ENCODE data around the gene HECW1.

The HECW1 gene

DNA sequence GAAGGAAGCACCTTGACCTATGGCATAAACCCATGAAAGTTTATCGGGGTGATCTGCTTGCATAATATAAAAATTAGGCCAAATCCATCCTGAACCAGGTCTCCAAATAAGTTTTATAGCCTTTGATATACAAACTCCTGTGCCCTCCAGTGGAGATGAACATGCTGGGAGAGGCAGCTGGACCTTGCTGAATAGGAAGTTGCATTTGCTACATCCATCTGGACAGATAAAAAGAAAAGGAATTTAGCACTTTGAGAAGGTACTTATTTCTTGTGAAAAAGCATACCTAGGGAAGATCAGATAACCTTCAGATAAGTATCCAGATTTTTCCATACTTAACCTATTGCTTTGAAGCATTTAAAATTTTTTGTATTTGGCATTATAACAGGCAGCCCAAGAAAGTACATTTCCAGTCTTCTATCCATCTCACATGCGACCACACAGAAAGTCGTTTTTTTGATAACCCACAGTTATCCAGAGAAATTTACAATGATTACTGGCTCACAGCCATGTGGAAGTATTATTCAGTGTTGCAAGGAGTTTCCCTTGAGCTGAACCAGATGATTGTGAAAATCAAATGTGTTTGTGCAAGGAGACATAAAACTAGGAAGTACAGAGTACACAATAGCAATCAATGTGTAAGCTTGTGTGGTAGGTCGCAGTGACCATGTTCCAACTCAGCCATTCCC lies 346.0 kb downstream of the HECW1 start:
- peaks cover 9% of the 10 kb centered on the region for H3K4me1 ChIP-seq (ENCODE audit: control insufficient read depth, insufficient read depth, low read length)
- no peaks in the 10 kb centered on the region for H3K9me3 ChIP-seq (ENCODE audit: control insufficient read depth, insufficient read depth, low read length)
- H3K9ac ChIP-seq (ENCODE audit: low read depth, low read length) = no peak overlapping the region
- no peaks in the 10 kb centered on the region for H3K36me3 ChIP-seq (ENCODE audit: control insufficient read depth, insufficient read depth, low read length)
- no peaks in the 10 kb centered on the region for H3K27me3 ChIP-seq (ENCODE audit: control insufficient read depth, insufficient read depth, low read length)
- H3K4me3 ChIP-seq (ENCODE audit: low read depth, low read length) = no peak overlapping the region

DNA sequence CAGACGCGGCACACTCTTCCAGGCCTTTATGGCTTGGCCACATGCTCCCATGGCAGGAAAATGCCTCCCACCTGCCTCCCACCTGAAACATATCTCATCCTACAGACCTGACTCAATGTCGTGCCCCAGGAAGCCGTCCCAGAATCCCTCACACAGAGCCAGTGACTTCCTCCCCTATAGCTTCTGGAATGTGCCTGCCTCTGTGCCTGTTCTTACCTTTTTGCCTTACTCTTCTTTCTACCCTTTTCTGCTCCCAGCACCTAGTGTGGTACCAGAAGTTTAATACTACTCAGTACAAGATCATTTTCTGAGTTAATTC lies 346.5 kb downstream of the HECW1 start:
- Histone ChIP-seq H3K9ac (ENCODE audit: low read depth, low read length) (no peak overlapping the region), H3K4me1 (ENCODE audit: control insufficient read depth, insufficient read depth, low read length) (peaks cover 14% of the 10 kb centered on the region), H3K27me3 (ENCODE audit: control insufficient read depth, insufficient read depth, low read length) (no peaks in the 10 kb centered on the region), H3K4me3 (ENCODE audit: low read depth, low read length) (no peak overlapping the region), H3K36me3 (ENCODE audit: control insufficient read depth, insufficient read depth, low read length) (no peaks in the 10 kb centered on the region), H3K9me3 (ENCODE audit: control insufficient read depth, insufficient read depth, low read length) (no peaks in the 10 kb centered on the region)

DNA sequence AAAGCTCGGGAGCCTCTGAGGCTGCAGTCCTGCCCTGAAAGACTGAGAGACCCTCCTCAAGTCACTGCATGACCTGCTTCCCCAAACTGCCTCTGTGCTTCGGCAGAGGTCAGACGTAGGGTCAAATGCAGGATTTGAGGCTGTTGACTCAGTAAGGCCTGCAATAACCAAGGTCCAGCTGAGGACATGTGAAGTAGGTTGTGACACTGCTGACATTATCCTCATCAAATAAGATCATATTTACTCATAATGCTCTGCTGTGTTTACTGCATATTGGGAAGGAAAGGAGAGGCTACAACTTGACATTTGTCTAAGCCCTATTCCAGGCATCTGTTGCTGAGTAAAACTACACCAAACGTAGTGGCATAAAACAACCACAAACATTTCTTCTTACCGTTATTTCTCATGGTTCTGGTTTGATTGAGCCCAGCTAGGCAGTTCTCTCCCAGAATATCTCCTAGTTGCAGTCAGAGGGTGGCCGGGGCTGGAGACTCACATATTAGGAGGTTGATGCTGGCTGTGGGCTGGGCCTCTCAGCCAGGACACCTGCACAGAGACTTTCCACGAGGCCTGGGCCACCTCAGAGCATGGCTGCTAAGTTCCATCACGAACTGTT lies 348.4 kb downstream of the HECW1 start:
- Histone ChIP-seq H3K9me3 (ENCODE audit: control insufficient read depth, insufficient read depth, low read length) (no peaks in the 10 kb centered on the region), H3K4me1 (ENCODE audit: control insufficient read depth, insufficient read depth, low read length) (peaks cover 10% of the 10 kb centered on the region), H3K4me3 (ENCODE audit: low read depth, low read length) (no peak overlapping the region), H3K36me3 (ENCODE audit: control insufficient read depth, insufficient read depth, low read length) (no peaks in the 10 kb centered on the region), H3K27me3 (ENCODE audit: control insufficient read depth, insufficient read depth, low read length) (no peaks in the 10 kb centered on the region), H3K9ac (ENCODE audit: low read depth, low read length) (no peak overlapping the region)

DNA sequence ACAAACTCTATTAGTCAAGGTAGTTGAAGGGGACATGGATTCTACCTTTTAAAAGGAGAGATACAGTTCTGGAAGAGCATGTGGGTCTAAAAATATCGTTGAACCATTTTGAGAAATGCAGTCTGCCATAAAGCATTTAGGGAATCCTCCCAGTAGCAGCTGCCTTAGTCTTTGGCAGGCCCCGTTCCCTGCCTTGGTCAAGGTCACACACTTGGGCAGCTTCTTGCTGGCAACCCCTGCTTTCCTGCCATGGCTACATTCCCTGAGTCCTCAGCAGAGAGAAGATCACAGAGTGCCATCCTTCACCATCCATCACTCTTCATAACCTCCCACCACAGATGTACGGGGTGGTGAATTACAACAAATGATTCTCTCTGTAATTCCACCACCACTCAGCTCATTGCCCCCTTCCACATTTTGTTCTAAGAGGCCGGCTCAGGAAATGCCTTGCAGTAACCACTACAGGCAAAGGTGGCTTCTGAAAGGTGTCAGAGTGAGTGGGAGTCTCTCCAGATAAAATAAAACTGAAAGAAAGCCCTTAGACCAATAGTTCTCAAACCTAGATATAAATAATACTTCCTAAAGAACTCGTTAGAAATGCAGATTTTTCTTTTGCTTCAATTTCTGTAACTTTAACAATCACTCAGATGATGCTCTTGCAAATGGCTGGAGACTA lies 349.0 kb downstream of the HECW1 start:
- no peak overlapping the region for H3K9ac ChIP-seq (ENCODE audit: low read depth, low read length)
- no peaks in the 10 kb centered on the region for H3K36me3 ChIP-seq (ENCODE audit: control insufficient read depth, insufficient read depth, low read length)
- no peaks in the 10 kb centered on the region for H3K9me3 ChIP-seq (ENCODE audit: control insufficient read depth, insufficient read depth, low read length)
- no peak overlapping the region for H3K4me3 ChIP-seq (ENCODE audit: low read depth, low read length)
- H3K27me3 ChIP-seq (ENCODE audit: control insufficient read depth, insufficient read depth, low read length) = no peaks in the 10 kb centered on the region
- peaks cover 14% of the 10 kb centered on the region for H3K4me1 ChIP-seq (ENCODE audit: control insufficient read depth, insufficient read depth, low read length)

DNA sequence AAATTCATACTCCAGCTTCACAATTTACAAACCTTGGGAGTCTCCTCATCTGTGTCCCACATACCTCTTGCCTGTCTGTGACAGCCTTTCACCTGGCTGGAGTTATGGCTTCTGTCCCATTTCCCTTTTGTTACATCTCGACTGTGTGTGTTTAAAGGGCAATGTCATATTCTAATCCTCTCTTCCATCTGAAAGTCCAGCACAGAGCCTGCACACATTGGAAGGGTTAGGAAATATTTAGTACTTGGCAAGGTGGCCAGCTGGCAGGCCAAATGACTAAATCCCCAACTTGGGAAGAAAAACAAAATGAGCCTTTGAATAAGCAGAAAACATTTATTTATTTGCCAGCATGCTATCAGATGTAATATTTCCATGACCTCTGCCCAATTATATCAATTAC lies 350.4 kb downstream of the HECW1 start:
- Histone ChIP-seq H3K27me3 (ENCODE audit: control insufficient read depth, insufficient read depth, low read length) (no peaks in the 10 kb centered on the region), H3K36me3 (ENCODE audit: control insufficient read depth, insufficient read depth, low read length) (no peaks in the 10 kb centered on the region)

DNA sequence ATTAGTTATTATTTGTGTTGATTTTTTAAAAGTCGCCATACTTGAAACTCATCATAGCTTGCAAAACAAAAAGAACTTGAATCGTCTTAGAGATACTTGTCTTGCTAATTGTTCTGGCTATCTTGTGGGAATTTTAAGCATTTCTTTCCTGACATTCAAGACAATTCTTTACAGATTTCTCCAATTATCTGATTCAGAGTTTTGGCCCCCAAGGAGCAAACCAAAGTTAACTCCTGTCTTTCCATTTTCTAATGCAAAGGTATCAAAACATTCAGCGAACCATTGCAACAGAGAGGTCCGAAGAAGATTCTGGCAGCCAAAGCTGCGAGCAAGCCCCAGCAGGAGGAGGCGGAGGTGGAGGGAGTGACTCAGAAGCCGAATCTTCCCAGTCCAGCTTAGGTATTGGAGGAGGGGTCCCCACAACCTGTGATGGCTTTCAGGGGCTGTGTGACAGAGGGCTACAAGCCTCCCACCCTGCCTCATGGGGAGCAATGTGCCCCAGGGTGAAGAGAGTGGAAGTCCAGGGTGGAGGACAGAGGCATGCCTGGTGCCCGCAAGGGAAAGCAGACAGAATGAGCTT lies 351.0 kb downstream of the HECW1 start:
- peaks cover 14% of the 10 kb centered on the region for H3K4me1 ChIP-seq (ENCODE audit: control insufficient read depth, insufficient read depth, low read length)
- H3K9me3 ChIP-seq (ENCODE audit: control insufficient read depth, insufficient read depth, low read length) = no peaks in the 10 kb centered on the region
- H3K36me3 ChIP-seq (ENCODE audit: control insufficient read depth, insufficient read depth, low read length) = no peaks in the 10 kb centered on the region
- no peak overlapping the region for H3K9ac ChIP-seq (ENCODE audit: low read depth, low read length)
- H3K27me3 ChIP-seq (ENCODE audit: control insufficient read depth, insufficient read depth, low read length) = no peaks in the 10 kb centered on the region
- no peak overlapping the region for H3K4me3 ChIP-seq (ENCODE audit: low read depth, low read length)

More for the DNA sequence above, 350.4 kb downstream of the HECW1 start:
- H3K9ac ChIP-seq (ENCODE audit: low read depth, low read length) = no peak overlapping the region
- H3K4me3 ChIP-seq (ENCODE audit: low read depth, low read length) = no peak overlapping the region
- H3K4me1 ChIP-seq (ENCODE audit: control insufficient read depth, insufficient read depth, low read length) = peaks cover 14% of the 10 kb centered on the region
- no peaks in the 10 kb centered on the region for H3K9me3 ChIP-seq (ENCODE audit: control insufficient read depth, insufficient read depth, low read length)

DNA sequence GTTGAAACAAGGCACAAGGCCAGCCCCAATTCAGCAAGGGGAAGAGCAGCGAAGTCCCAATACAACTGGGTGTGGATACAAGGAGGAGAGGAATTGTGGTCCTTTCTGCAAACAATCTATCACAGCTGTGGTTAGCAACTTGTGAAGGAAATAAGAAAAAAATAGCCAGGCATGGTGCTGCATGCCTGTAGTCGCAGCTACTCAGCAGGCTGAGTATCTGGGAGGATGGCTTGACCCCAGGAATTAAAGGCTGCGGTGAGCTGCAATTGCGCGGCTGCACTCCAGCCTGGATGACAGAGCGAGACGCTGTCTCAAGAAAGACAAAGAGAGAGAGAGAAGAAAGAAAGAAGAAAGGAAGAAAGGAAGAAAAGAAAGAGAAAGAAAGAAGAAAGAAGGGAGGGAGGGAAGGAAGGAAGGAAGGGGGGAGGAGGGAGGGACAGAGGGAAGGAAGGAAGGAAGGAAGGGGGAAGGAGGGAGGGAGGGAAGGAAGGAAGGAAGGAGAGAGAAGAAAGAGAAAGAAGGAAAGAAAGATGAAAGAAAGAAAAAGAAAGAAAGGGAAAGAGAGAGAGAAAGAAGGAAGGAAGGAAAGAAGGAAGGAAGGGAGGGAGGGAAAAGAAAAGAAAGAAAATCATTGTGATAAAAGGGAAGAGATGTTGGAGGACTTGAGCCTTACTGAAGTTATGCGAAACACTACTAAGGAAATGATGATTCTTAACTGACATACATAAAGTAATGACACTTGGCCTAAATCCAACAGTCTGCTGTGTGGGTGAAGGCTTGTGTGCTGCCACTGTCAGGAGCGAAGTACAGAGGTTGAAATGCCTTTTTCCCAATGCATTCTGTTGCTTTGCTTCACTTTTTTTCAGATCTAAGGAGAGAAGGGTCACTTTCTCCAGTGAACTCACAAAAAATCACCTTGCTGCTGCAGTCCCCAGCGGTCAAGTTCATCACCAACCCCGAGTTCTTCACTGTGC lies 353.4 kb downstream of the HECW1 start:
- H3K9ac ChIP-seq (ENCODE audit: low read depth, low read length) = no peak overlapping the region
- H3K4me3 ChIP-seq (ENCODE audit: low read depth, low read length) = no peak overlapping the region
- H3K4me1 ChIP-seq (ENCODE audit: control insufficient read depth, insufficient read depth, low read length) = peaks cover 14% of the 10 kb centered on the region
- H3K27me3 ChIP-seq (ENCODE audit: control insufficient read depth, insufficient read depth, low read length) = no peaks in the 10 kb centered on the region
- H3K9me3 ChIP-seq (ENCODE audit: control insufficient read depth, insufficient read depth, low read length) = no peaks in the 10 kb centered on the region
- no peaks in the 10 kb centered on the region for H3K36me3 ChIP-seq (ENCODE audit: control insufficient read depth, insufficient read depth, low read length)

DNA sequence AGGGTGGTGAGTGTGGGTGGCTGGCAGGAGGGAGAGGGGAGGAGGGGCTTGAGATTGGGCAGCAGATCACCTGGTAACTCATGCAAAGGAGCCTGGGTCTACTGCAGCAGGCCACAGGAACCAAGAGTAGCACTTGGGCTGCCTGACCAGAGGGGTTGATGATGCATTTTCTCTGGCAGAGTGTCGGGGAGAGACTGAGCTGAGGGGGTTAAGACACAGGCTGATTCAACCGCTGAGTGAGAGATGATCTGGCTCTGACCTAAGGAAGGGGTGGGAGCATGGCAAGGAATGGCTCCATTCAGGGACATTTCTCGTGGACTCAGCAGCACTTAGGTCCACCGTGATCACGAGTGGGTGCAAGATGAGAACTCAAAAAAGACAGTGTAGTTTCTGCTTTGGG lies 355.0 kb downstream of the HECW1 start:
- Histone ChIP-seq H3K27me3 (ENCODE audit: control insufficient read depth, insufficient read depth, low read length) (no peaks in the 10 kb centered on the region), H3K9me3 (ENCODE audit: control insufficient read depth, insufficient read depth, low read length) (no peaks in the 10 kb centered on the region), H3K4me1 (ENCODE audit: control insufficient read depth, insufficient read depth, low read length) (peaks cover 14% of the 10 kb centered on the region), H3K9ac (ENCODE audit: low read depth, low read length) (no peak overlapping the region), H3K4me3 (ENCODE audit: low read depth, low read length) (no peak overlapping the region), H3K36me3 (ENCODE audit: control insufficient read depth, insufficient read depth, low read length) (no peaks in the 10 kb centered on the region)

DNA sequence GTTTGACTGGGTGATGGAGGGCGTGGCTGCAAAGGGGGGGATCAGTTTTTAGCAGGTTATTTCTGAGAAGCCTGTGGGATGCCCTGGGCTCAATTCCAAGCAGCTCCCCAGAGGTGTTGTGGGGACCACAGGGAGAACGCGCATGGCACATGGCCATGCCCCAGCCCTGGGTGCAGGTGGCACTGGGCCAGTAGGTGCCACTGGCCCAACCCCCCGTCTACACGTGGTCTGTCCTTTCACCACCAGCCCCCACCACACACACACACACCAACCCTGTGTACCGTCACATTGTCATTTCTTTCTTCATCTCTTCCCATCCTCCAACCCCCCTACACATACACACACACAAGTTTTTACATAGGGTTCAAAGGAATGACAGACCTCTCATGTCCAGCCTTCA lies 355.4 kb downstream of the HECW1 start:
- no peak overlapping the region for H3K9ac ChIP-seq (ENCODE audit: low read depth, low read length)
- no peaks in the 10 kb centered on the region for H3K36me3 ChIP-seq (ENCODE audit: control insufficient read depth, insufficient read depth, low read length)
- H3K9me3 ChIP-seq (ENCODE audit: control insufficient read depth, insufficient read depth, low read length) = no peaks in the 10 kb centered on the region
- peaks cover 11% of the 10 kb centered on the region for H3K4me1 ChIP-seq (ENCODE audit: control insufficient read depth, insufficient read depth, low read length)
- no peaks in the 10 kb centered on the region for H3K27me3 ChIP-seq (ENCODE audit: control insufficient read depth, insufficient read depth, low read length)
- no peak overlapping the region for H3K4me3 ChIP-seq (ENCODE audit: low read depth, low read length)

DNA sequence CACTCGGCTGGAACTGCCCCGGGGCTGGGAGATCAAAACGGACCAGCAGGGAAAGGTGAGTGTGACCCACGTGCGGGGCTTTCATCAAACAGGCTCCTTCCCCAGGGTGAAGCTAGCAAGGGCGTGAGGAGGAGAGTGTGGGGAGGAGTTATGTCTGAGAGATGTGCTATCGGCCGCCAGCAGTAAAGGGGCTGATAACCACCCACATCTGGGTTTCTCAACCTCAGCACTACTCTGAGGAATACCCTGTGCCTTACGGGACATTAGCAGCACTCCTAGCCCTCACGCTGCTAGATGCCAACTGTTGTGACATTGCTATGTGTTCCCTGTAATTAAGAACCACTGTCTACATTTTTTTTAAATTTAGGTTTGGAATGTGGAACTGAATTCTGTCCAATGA lies 356.6 kb downstream of the HECW1 start:
- H3K27me3 ChIP-seq (ENCODE audit: control insufficient read depth, insufficient read depth, low read length) = no peaks in the 10 kb centered on the region
- H3K36me3 ChIP-seq (ENCODE audit: control insufficient read depth, insufficient read depth, low read length) = no peaks in the 10 kb centered on the region
- H3K4me1 ChIP-seq (ENCODE audit: control insufficient read depth, insufficient read depth, low read length) = peaks cover 9% of the 10 kb centered on the region
- no peak overlapping the region for H3K4me3 ChIP-seq (ENCODE audit: low read depth, low read length)
- H3K9me3 ChIP-seq (ENCODE audit: control insufficient read depth, insufficient read depth, low read length) = no peaks in the 10 kb centered on the region
- H3K9ac ChIP-seq (ENCODE audit: low read depth, low read length) = no peak overlapping the region

DNA sequence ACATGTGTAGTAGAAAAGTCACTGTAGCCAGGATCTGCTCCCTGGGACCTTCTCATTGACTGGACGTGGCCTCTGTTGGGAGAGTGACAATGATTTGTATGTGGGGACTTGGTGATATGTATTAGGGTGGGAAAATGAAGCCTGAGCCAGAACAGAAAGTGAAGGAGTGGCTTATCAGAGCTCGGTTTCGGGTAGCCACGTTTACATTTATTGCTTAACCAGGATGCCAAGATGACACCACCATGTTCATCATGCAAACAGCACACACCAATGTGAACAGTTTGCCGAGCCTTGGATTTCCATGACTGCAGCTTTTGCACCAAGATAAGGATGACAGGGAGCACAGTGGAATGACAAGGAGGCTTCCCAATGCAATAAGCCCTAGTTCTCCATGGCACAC lies 357.7 kb downstream of the HECW1 start:
- Histone ChIP-seq H3K4me3 (ENCODE audit: low read depth, low read length) (no peak overlapping the region), H3K36me3 (ENCODE audit: control insufficient read depth, insufficient read depth, low read length) (no peaks in the 10 kb centered on the region), H3K9ac (ENCODE audit: low read depth, low read length) (no peak overlapping the region), H3K4me1 (ENCODE audit: control insufficient read depth, insufficient read depth, low read length) (peaks cover 9% of the 10 kb centered on the region), H3K9me3 (ENCODE audit: control insufficient read depth, insufficient read depth, low read length) (no peaks in the 10 kb centered on the region), H3K27me3 (ENCODE audit: control insufficient read depth, insufficient read depth, low read length) (no peaks in the 10 kb centered on the region)

All from iPS-15b (cell line).